DND-41 (cell line): Measurements from ENCODE around the gene SOX6.

Experiments used
- EZH2 ChIP-seq: IDR thresholded peaks from 3 replicates; pipeline ENCODE4 v1.6.1; 2012; ENCODE audit warnings: borderline replicate concordance, low read depth, mild to moderate bottlenecking, moderate library complexity, low read length, inconsistent platforms; ENCODE audit not compliant: severe bottlenecking
- TF ChIP-seq, protein P1 (sequence below): IDR thresholded peaks from 2 replicates; pipeline ENCODE4 v1.5.1; 2012; ENCODE audit warnings: borderline replicate concordance, low read length, moderate library complexity, mild to moderate bottlenecking; ENCODE audit not compliant: poor library complexity, severe bottlenecking; ENCODE audit errors: extremely low read depth

DNA sequence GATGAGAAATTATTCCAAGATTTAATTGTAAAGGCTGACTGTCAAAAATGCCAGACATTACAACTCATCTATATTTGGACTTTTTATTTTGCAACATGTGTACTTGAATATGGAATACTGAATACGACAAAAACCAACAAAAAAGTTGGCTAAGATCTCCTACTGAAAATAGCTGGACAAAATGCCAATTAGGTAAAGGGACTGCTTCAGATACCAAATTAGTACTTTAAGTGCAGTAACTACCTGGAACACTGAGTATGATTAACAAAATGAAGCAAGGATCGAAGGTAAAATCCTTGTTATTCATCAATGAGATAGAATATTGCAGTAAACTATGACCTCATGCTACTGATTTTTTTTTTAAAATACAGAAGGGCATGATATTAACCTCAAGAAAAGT, 173.8 kb downstream of the SOX6 start:
- TF ChIP-seq EZH2 = no peak
- TF ChIP-seq, protein P1, sequence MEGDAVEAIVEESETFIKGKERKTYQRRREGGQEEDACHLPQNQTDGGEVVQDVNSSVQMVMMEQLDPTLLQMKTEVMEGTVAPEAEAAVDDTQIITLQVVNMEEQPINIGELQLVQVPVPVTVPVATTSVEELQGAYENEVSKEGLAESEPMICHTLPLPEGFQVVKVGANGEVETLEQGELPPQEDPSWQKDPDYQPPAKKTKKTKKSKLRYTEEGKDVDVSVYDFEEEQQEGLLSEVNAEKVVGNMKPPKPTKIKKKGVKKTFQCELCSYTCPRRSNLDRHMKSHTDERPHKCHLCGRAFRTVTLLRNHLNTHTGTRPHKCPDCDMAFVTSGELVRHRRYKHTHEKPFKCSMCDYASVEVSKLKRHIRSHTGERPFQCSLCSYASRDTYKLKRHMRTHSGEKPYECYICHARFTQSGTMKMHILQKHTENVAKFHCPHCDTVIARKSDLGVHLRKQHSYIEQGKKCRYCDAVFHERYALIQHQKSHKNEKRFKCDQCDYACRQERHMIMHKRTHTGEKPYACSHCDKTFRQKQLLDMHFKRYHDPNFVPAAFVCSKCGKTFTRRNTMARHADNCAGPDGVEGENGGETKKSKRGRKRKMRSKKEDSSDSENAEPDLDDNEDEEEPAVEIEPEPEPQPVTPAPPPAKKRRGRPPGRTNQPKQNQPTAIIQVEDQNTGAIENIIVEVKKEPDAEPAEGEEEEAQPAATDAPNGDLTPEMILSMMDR = no peak
